ENCODE measurements around the gene TTF2. TPM values are rescaled to one million over a fixed set of nuclear protein-coding genes. Genes with fewer than 3 reads are reported as not detected.
A peak's percentile ranks its signal among the peaks of the same experiment; 100 is the strongest.

Gene TTF2
- total and polyA plus RNA-seq, 9 of the 15 experiments (the other 6 are each of a cell fraction or from before 2014, with no cell fraction given): 9.4 to 71.1 (median 42.1) TPM

- TF ChIP-seq DPF2 (IDR thresholded peaks at IDR 0.05): peak; percentile 28
- TF ChIP-seq FOXP4 (CRISPR knock-in tag; IDR thresholded peaks at IDR 0.05; ENCODE audit: borderline replicate concordance): no peak
- TF ChIP-seq RB1 (IDR thresholded peaks at IDR 0.05; ENCODE audit: low read depth): no peak
- no peak for TF ChIP-seq MTF1 (CRISPR knock-in tag; IDR thresholded peaks at IDR 0.05; ENCODE audit: borderline replicate concordance)
- 0 out of 2 replicates have a peak, but pooled peaks have one; percentile 17 for TF ChIP-seq RFX1 (IDR thresholded peaks at IDR 0.05)
- no peak for TF ChIP-seq SRSF7 (optimal IDR thresholded peaks at IDR 0.05; ENCODE audit: low read depth, low read length)
- TF ChIP-seq ZNF41 (CRISPR knock-in tag; conservative IDR thresholded peaks at IDR 0.05): no peak
- TF ChIP-seq TCF3 (CRISPR knock-in tag; IDR thresholded peaks at IDR 0.05): peak; percentile 33; the same call in 1 of the 2 replicates
- no peak for TF ChIP-seq MNT (conservative IDR thresholded peaks at IDR 0.05)
- TF ChIP-seq SIRT6 (IDR thresholded peaks at IDR 0.05; ENCODE audit: low read depth, low read length): no peak
- no peak for TF ChIP-seq PRPF4 (IDR thresholded peaks at IDR 0.05; ENCODE audit: insufficient read depth, low read depth, low read length, poor library complexity, severe bottlenecking)
- TF ChIP-seq ZNF589 (CRISPR knock-in tag; IDR thresholded peaks at IDR 0.05; ENCODE audit: low read depth): no peak
- TF ChIP-seq CREB1 (IDR thresholded peaks at IDR 0.05): no peak
- TF ChIP-seq CREB1 (CRISPR knock-in tag; IDR thresholded peaks at IDR 0.05): no peak
- no peak for TF ChIP-seq SNAPC5 (CRISPR knock-in tag; IDR thresholded peaks at IDR 0.05)
- no peak for TF ChIP-seq CLOCK (CRISPR knock-in tag; IDR thresholded peaks at IDR 0.05; ENCODE audit: borderline replicate concordance)
Measured at GRCh38 chr1:117093870-117094621, 33.9 kb downstream of the TTF2 start (continued).

Measured in K562 (cell line).